HepG2 (cell line): ENCODE measurements around the gene FOXK2. TPM values are rescaled to one million over a fixed set of nuclear protein-coding genes. Genes with fewer than 3 reads are reported as not detected.
A peak's percentile ranks its signal among the peaks of the same experiment; 100 is the strongest.

Experiments used
- ATAC-seq: fragments of 200-7000 bp; cut with Tn5 transposase; 3 replicates; pipeline ENCODE4 v1.9.1; 2020; ENCODE audit warnings: mild to moderate bottlenecking, moderate library complexity
- BruUV-seq: library from RNA; stranded (reverse); fragments of 400-500 nt; replicated peaks from 2 replicates; lab custom pipeline; 2021; lab: Mats Ljungman, UMichigan
- CTCF ChIA-PET: fragments of 300-600 bp; formaldehyde crosslinking; extraction: SDS; loops from one replicate; lab custom pipeline; 2021; ENCODE audit warnings: low total read pairs, inconsistent platforms, low intra/inter-chr PET ratio; lab: Yijun Ruan, JAX
- POLR2A ChIA-PET: fragments of 350-600 bp; sonication (Branson Sonifier 250); formaldehyde crosslinking; loops from one replicate; lab custom pipeline; 2020; ENCODE audit warnings: antibody characterized with exemption, inconsistent platforms; lab: Yijun Ruan, JAX
- DNase-seq: peaks from one replicate; pipeline ENCODE4 v3.0.0-alpha.2; 2015; ENCODE audit warnings: low spot score
- FAIRE-seq: peaks from 3 replicates; lab custom pipeline; 2011; peaks lifted over from hg19 to GRCh38; lab: Jason Lieb, UNC
- H2AFZ ChIP-seq: one replicate; pipeline ENCODE4 v1.6.1; 2011; ENCODE audit warnings: low read length, inconsistent platforms
- H3K27ac ChIP-seq: fragments of 300-600 bp; 3 replicates; pipeline ENCODE4 v1.8.0; 2011; ENCODE audit warnings: mixed run types, mild to moderate bottlenecking, mixed read lengths, low read length, inconsistent platforms; ENCODE audit not compliant: insufficient read depth; ENCODE audit errors: extremely low read length
- H3K27me3 ChIP-seq, 2 experiments: fragments of 200-600 bp in 1 of 2; 2 replicates in 1 of 2; 3 replicates in 1 of 2; pipeline versions ENCODE4 v1.6.0 to v1.8.0; 2011; ENCODE audit warnings: low read length in 2 of 2, mild to moderate bottlenecking in 2 of 2, moderate library complexity in 2 of 2, inconsistent platforms in 1 of 2; ENCODE audit not compliant: insufficient read depth in 2 of 2, control insufficient read depth in 1 of 2
- H3K36me3 ChIP-seq, 2 experiments: fragments of 200-600 bp in 1 of 2; replicated peaks in 1 of 2; 2 replicates in 1 of 2; 3 replicates in 1 of 2; pipeline versions ENCODE4 v1.5.1 to v1.8.0; 2011; ENCODE audit warnings: low read length in 2 of 2, inconsistent platforms in 1 of 2; ENCODE audit not compliant: insufficient read depth in 2 of 2, control insufficient read depth in 1 of 2
- H3K4me1 ChIP-seq: 2 replicates; pipeline ENCODE4 v1.5.1; 2012; ENCODE audit warnings: low read length, inconsistent platforms; ENCODE audit not compliant: insufficient read depth
- H3K4me2 ChIP-seq: 2 replicates; pipeline ENCODE4 v1.6.0; 2011; ENCODE audit warnings: low read depth, low read length, inconsistent platforms
- H3K4me3 ChIP-seq, 3 experiments: fragments of 200-600 bp in 1 of 3; sonication (generic), shearing (Covaris generic) in 1 of 3; replicated peaks in 1 of 3; 2 replicates each; pipeline ENCODE4 v1.5.1; 2011 to 2016; ENCODE audit warnings: low read length in 3 of 3, inconsistent platforms in 2 of 3, low read depth in 2 of 3, mild to moderate bottlenecking in 2 of 3, control low read depth in 1 of 3, mixed read lengths in 1 of 3; ENCODE audit not compliant: insufficient read depth in 1 of 3
- H3K79me2 ChIP-seq: one replicate; pipeline ENCODE4 v1.6.1; 2011; ENCODE audit warnings: low read length, inconsistent platforms; ENCODE audit not compliant: insufficient read depth
- H3K9ac ChIP-seq: 2 replicates; pipeline ENCODE4 v1.6.0; 2011; ENCODE audit warnings: mild to moderate bottlenecking, low read depth, low read length, inconsistent platforms; ENCODE audit not compliant: insufficient read depth
- H3K9me3 ChIP-seq: 2 replicates; pipeline ENCODE4 v1.5.1; 2012; ENCODE audit warnings: mild to moderate bottlenecking, low read length
- H4K20me1 ChIP-seq: 2 replicates; pipeline ENCODE4 v1.6.0; 2011; ENCODE audit warnings: inconsistent platforms, mild to moderate bottlenecking, low read length, moderate library complexity; ENCODE audit not compliant: insufficient read depth
- AGO2 ChIP-seq: fragments of 200-400 bp; formaldehyde crosslinking; optimal IDR thresholded peaks from 2 replicates; pipeline ENCODE3; 2017; ENCODE audit warnings: mild to moderate bottlenecking, low read depth, low read length, moderate library complexity
- ATF6 ChIP-seq: sonication (generic); formaldehyde crosslinking; conservative IDR thresholded peaks from 2 replicates; pipeline ENCODE4 v1.4.0; 2020; ENCODE audit warnings: missing genetic modification reagents
- BORCS8-MEF2B ChIP-seq: sonication (generic); formaldehyde crosslinking; IDR thresholded peaks from 2 replicates; pipeline ENCODE4 v1.8.0; 2022; ENCODE audit warnings: mild to moderate bottlenecking, missing genetic modification reagents
- GFI1 ChIP-seq: sonication (generic); formaldehyde crosslinking; IDR thresholded peaks from 2 replicates; pipeline ENCODE4 v1.5.0; 2020; ENCODE audit warnings: missing genetic modification reagents, mild to moderate bottlenecking, borderline replicate concordance
- HDAC6 ChIP-seq: fragments of 200-600 bp; sonication (generic); IDR thresholded peaks from 2 replicates; pipeline ENCODE4 v1.7.0; 2017; ENCODE audit warnings: mild to moderate bottlenecking, antibody characterized with exemption, low read length, low read depth
- HNRNPUL1 ChIP-seq: fragments of 200-400 bp; formaldehyde crosslinking; IDR thresholded peaks from 2 replicates; pipeline ENCODE4 v1.6.1; 2017; ENCODE audit warnings: low read depth, mild to moderate bottlenecking, low read length, moderate library complexity
- MTA1 ChIP-seq: sonication (generic); formaldehyde crosslinking; IDR thresholded peaks from 2 replicates; pipeline ENCODE4 v1.4.0; 2020; ENCODE audit warnings: missing genetic modification reagents, mild to moderate bottlenecking, borderline replicate concordance
- RBM22 ChIP-seq: fragments of 200-400 bp; formaldehyde crosslinking; optimal IDR thresholded peaks from 2 replicates; pipeline ENCODE3; 2017; ENCODE audit warnings: mild to moderate bottlenecking, low read length, moderate library complexity
- RFX1 ChIP-seq: fragments of 450-650 bp; IDR thresholded peaks from 2 replicates; pipeline ENCODE4 v1.6.1; 2017
- U2AF1 ChIP-seq: fragments of 200-400 bp; formaldehyde crosslinking; optimal IDR thresholded peaks from 2 replicates; pipeline ENCODE3; 2017; ENCODE audit warnings: mild to moderate bottlenecking, low read depth, low read length
- U2AF2 ChIP-seq: fragments of 200-400 bp; formaldehyde crosslinking; IDR thresholded peaks from 2 replicates; pipeline ENCODE4 v1.6.1; 2017; ENCODE audit warnings: low read depth, mild to moderate bottlenecking, low read length
- ZBTB43 ChIP-seq: sonication (generic); formaldehyde crosslinking; conservative IDR thresholded peaks from 2 replicates; pipeline ENCODE4 v1.4.0; 2020; ENCODE audit warnings: missing genetic modification reagents
- ZMAT3 ChIP-seq: sonication (generic); formaldehyde crosslinking; conservative IDR thresholded peaks from 2 replicates; pipeline ENCODE4 v1.7.0; 2021; ENCODE audit warnings: missing genetic modification reagents
- ZNF503 ChIP-seq: sonication (generic); formaldehyde crosslinking; IDR thresholded peaks from 2 replicates; pipeline ENCODE4 v1.4.0; 2020; ENCODE audit warnings: missing genetic modification reagents
- ZNF557 ChIP-seq: sonication (generic); formaldehyde crosslinking; IDR thresholded peaks from 2 replicates; pipeline ENCODE4 v1.4.0; 2020; ENCODE audit warnings: missing genetic modification reagents
- ZNF580 ChIP-seq: IDR thresholded peaks from 2 replicates; pipeline ENCODE4 v1.6.1; 2016; ENCODE audit warnings: low read depth, borderline replicate concordance
- ZNF652 ChIP-seq: IDR thresholded peaks from 2 replicates; pipeline ENCODE4 v1.6.1; 2016; ENCODE audit warnings: low read depth, borderline replicate concordance
- ZNF740 ChIP-seq: sonication (generic); formaldehyde crosslinking; IDR thresholded peaks from 2 replicates; pipeline ENCODE4 v1.4.0; 2020; ENCODE audit warnings: missing genetic modification reagents
- ZNF784 ChIP-seq: sonication (generic); formaldehyde crosslinking; IDR thresholded peaks from 2 replicates; pipeline ENCODE4 v1.5.1; 2020; ENCODE audit warnings: missing genetic modification reagents, mild to moderate bottlenecking, borderline replicate concordance
- ZSCAN21 ChIP-seq: sonication (generic); formaldehyde crosslinking; IDR thresholded peaks from 2 replicates; pipeline ENCODE4 v1.8.0; 2022; ENCODE audit warnings: mild to moderate bottlenecking, missing genetic modification reagents, moderate library complexity, borderline replicate concordance
- WGBS: methylation state at CpG from one replicate; pipeline ENCODE4 v1.1.6; 2017; ENCODE audit warnings: low lambda C conversion rate; 5-methylcytosine and 5-hydroxymethylcytosine counted together
- in situ Hi-C: cut with HindIII; loops from 2 replicates; pipeline ENCODE4 v1.10.0; 2017; ENCODE audit warnings: low pct_unique_long_range_greater_than_20kb; ENCODE audit not compliant: extremely low pct_ligation_motif_present
- intact Hi-C: fragments of 100-400 bp; cut with micrococcal nuclease; formaldehyde crosslinking; loops from one replicate; pipeline ENCODE4 v1.10.0; 2022; ENCODE audit not compliant: unreplicated experiment
- polyA plus RNA-seq, 8 experiments: library from polyadenylated mRNA; depleted of rRNA in 3 of 8; stranded (reverse) in 7 of 8; unstranded in 1 of 8; fragments of >200 nt; fragmentation: Illumina TruSeq in 4 of 8; extraction: Trizol in 4 of 8; gene quantifications; 2 replicates each; pipeline versions ENCODE4 v1.2.1 to v1.2.3, GENCODE V29; 2011 to 2016; ENCODE audit warnings: low read depth in 4 of 8, missing spikeins in 1 of 8, mixed read lengths in 1 of 8; ENCODE audit not compliant: insufficient read depth in 1 of 8
- total RNA-seq, 5 experiments: library from RNA; depleted of rRNA; stranded (reverse); fragments of >200 nt; fragmentation: Illumina TruSeq; extraction: Trizol; gene quantifications; 2 replicates each; pipeline ENCODE4 v1.2.3, GENCODE V29; 2016; ENCODE audit warnings: low read depth in 1 of 5

FOXK2 gene
- total and polyA plus RNA-seq, 2 of the 13 experiments (the other 11 are each of a cell fraction or from before 2014, with no cell fraction given) = 67.1 to 67.2 TPM

GRCh38 chr17:82595893-82596292, 76.4 kb downstream of the FOXK2 start:
- H3K9me3 ChIP-seq = no peaks in the 10 kb centered on the region
- H2AFZ ChIP-seq = no peak overlapping the region
- H3K27me3 ChIP-seq = no peaks in the 10 kb centered on the region
- no peaks in the 10 kb centered on the region for H3K79me2 ChIP-seq
- no TSS peak for BruUV-seq
- in situ Hi-C loops = no loop called here
- DNase-seq = no peak
- H3K27ac ChIP-seq = no peak overlapping the region
- no peak for ATAC-seq
- intact Hi-C loops = no loop called here
- H3K4me2 ChIP-seq = no peak overlapping the region
- H3K36me3 ChIP-seq = peaks cover 37 to 60% of the 10 kb centered on the region in 2 experiments
- H3K4me1 ChIP-seq = peaks cover 27% of the 10 kb centered on the region
- ChIA-PET POLR2A (no interaction called here), CTCF (no interaction called here)
- no peak overlapping the region for H3K9ac ChIP-seq
- H4K20me1 ChIP-seq = peaks cover 16% of the 10 kb centered on the region; the same call in 1 of the 2 replicates
- no peak for FAIRE-seq
- 96% methylated on average over 20 of the region's 21 CpGs for WGBS
- H3K4me3 ChIP-seq = no peak overlapping the region
- TF ChIP-seq BORCS8-MEF2B (CRISPR knock-in tag) = peak; percentile 42; the same call in 1 of the 2 replicates
- TF ChIP-seq U2AF1 = no peak
- no peak for TF ChIP-seq ZSCAN21 (CRISPR knock-in tag)
- no peak for TF ChIP-seq ATF6 (CRISPR knock-in tag)
- no peak for TF ChIP-seq RFX1
- no peak for TF ChIP-seq HDAC6
- no peak for TF ChIP-seq ZNF580
- TF ChIP-seq MTA1 (CRISPR knock-in tag) = 0 out of 2 replicates have a peak, but pooled peaks have one; percentile 17
- no peak for TF ChIP-seq ZNF784 (CRISPR knock-in tag)
- TF ChIP-seq ZBTB43 = no peak
- no peak for TF ChIP-seq ZNF557
- no peak for TF ChIP-seq U2AF2
- TF ChIP-seq RBM22 = peak; percentile 62
- no peak for TF ChIP-seq HNRNPUL1
- no peak for TF ChIP-seq ZNF652
- no peak for TF ChIP-seq ZMAT3 (CRISPR knock-in tag)
- peak; percentile 49 for TF ChIP-seq AGO2
- TF ChIP-seq ZNF740 (CRISPR knock-in tag) = no peak
- no peak for TF ChIP-seq ZNF503 (CRISPR knock-in tag)
- no peak for TF ChIP-seq GFI1 (CRISPR knock-in tag)
